ENCODE measurements around the gene DNAAF8. TPM values are rescaled to one million over a fixed set of nuclear protein-coding genes. Genes with fewer than 3 reads are reported as not detected.

The DNAAF8 gene
- total RNA-seq, 1 experiment from 2014 or later, result 0.39 TPM

GRCh38 chr16:4736546-4736945 is 2.2 kb downstream of the DNAAF8 start:
- H2BK120ac ChIP-seq (ENCODE audit: low read depth, low read length, poor library complexity, severe bottlenecking), result no peak overlapping the region
- H3K79me1 ChIP-seq (ENCODE audit: insufficient read depth, low read depth, low read length, poor library complexity, severe bottlenecking), result peaks cover 3% of the 10 kb centered on the region
- no peaks in the 10 kb centered on the region for H4K20me1 ChIP-seq (ENCODE audit: control insufficient read depth, insufficient read depth, insufficient read length)
- DNase-seq, result no peak
- H3K18ac ChIP-seq (ENCODE audit: insufficient read length, low read depth, low read length), result no peak overlapping the region
- Mint-ChIP-seq H3K9me3 (no peaks in the 10 kb centered on the region), H3K4me3 (no peak overlapping the region; a peak in 1 of 5 replicates), H3K27ac (no peak overlapping the region), H3K36me3 (ENCODE audit: insufficient read depth in 1 of 3, low read depth in 3 of 3) (no peaks in the 10 kb centered on the region; a peak in 1 of 7 replicates), H3K27me3 (ENCODE audit: low read depth) (peaks cover 4% of the 10 kb centered on the region), H3K4me1 (peaks cover 8 to 12% of the 10 kb centered on the region in 2 experiments)
- H2AK5ac ChIP-seq (ENCODE audit: insufficient read length, low read length), result no peak overlapping the region
- no peak overlapping the region for H4K91ac ChIP-seq (ENCODE audit: insufficient read length, low read depth, low read length)
- H2BK12ac ChIP-seq (ENCODE audit: insufficient read length, low read depth, low read length), result no peak overlapping the region
- H4K5ac ChIP-seq (ENCODE audit: insufficient read length, low read depth, low read length), result no peak overlapping the region
- no peak overlapping the region for H3K14ac ChIP-seq (ENCODE audit: insufficient read depth, low read length)
- no peak overlapping the region for H3K4me2 ChIP-seq (ENCODE audit: insufficient read depth, insufficient read length, low read length)
- no peak overlapping the region for H2BK5ac ChIP-seq (ENCODE audit: insufficient read length, low read length)
- H3K27me3 ChIP-seq (ENCODE audit: insufficient read depth, low read length), result no peaks in the 10 kb centered on the region
- no peaks in the 10 kb centered on the region for H3K4me1 ChIP-seq (ENCODE audit: insufficient read depth, low read length)
- no peak overlapping the region for H4K8ac ChIP-seq (replicated peaks; ENCODE audit: insufficient read length, low read depth, low read length)
- no peak overlapping the region for H3K9ac ChIP-seq (ENCODE audit: extremely low read depth, insufficient read length, low read length)
- H3K23me2 ChIP-seq (ENCODE audit: insufficient read length, low read depth, low read length, poor library complexity, severe bottlenecking), result peaks cover 9% of the 10 kb centered on the region
- TF ChIP-seq, protein P1, sequence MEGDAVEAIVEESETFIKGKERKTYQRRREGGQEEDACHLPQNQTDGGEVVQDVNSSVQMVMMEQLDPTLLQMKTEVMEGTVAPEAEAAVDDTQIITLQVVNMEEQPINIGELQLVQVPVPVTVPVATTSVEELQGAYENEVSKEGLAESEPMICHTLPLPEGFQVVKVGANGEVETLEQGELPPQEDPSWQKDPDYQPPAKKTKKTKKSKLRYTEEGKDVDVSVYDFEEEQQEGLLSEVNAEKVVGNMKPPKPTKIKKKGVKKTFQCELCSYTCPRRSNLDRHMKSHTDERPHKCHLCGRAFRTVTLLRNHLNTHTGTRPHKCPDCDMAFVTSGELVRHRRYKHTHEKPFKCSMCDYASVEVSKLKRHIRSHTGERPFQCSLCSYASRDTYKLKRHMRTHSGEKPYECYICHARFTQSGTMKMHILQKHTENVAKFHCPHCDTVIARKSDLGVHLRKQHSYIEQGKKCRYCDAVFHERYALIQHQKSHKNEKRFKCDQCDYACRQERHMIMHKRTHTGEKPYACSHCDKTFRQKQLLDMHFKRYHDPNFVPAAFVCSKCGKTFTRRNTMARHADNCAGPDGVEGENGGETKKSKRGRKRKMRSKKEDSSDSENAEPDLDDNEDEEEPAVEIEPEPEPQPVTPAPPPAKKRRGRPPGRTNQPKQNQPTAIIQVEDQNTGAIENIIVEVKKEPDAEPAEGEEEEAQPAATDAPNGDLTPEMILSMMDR (conservative IDR thresholded peaks at IDR 0.05), result no peak
- H3K27ac ChIP-seq (ENCODE audit: insufficient read length, low read depth, low read length), result no peak overlapping the region
- H3K9me3 ChIP-seq (ENCODE audit: control insufficient read depth, low read depth, low read length), result no peaks in the 10 kb centered on the region
- H3K79me2 ChIP-seq (ENCODE audit: insufficient read depth, low read length), result peaks cover 2% of the 10 kb centered on the region; the same call in 1 of the 2 replicates
- H3K23ac ChIP-seq (ENCODE audit: insufficient read length, low read depth, low read length), result no peak overlapping the region
- H2BK20ac ChIP-seq (ENCODE audit: low read depth, low read length, poor library complexity, severe bottlenecking), result no peak overlapping the region
- no CpG with 5 or more reads among the region's 4 CpGs for WGBS (ENCODE audit: extremely low coverage, insufficient read length, low lambda C conversion rate)
- no peak overlapping the region for H3T11ph ChIP-seq (ENCODE audit: low read length)
- H3K56ac ChIP-seq (ENCODE audit: insufficient read length, low read depth, low read length), result no peak overlapping the region
- no peak overlapping the region for H2AFZ ChIP-seq (ENCODE audit: low read length)
- no peak overlapping the region for H2BK15ac ChIP-seq (ENCODE audit: low read depth, low read length)
- no peak overlapping the region for H3K4ac ChIP-seq (ENCODE audit: low read depth, low read length)
